Duodenal mucosa (tissue), 2 donors: Measurements from ENCODE around the gene PPM1A.

Experiments
- H3K27ac ChIP-seq: one replicate; pipeline ENCODE4 v1.7.0; 2013; ENCODE audit warnings: low read depth, low read length
- H3K27me3 ChIP-seq, 2 donors: one replicate each; pipeline ENCODE4 v1.7.0; 2013; ENCODE audit warnings: low read length in 2 of 2, control low read depth in 1 of 2; ENCODE audit not compliant: insufficient read depth in 2 of 2, control insufficient read depth in 1 of 2
- H3K36me3 ChIP-seq, 2 donors: one replicate each; pipeline ENCODE4 v1.7.0; 2013; ENCODE audit warnings: low read length in 2 of 2, control low read depth in 1 of 2; ENCODE audit not compliant: insufficient read depth in 2 of 2, control insufficient read depth in 1 of 2
- H3K4me1 ChIP-seq, 2 donors: one replicate each; pipeline ENCODE4 v1.7.0; 2013; ENCODE audit warnings: low read length in 2 of 2, control low read depth in 1 of 2; ENCODE audit not compliant: insufficient read depth in 2 of 2, control insufficient read depth in 1 of 2
- H3K4me3 ChIP-seq, 2 donors: one replicate each; pipeline ENCODE4 v1.7.0; 2013; ENCODE audit warnings: low read length in 2 of 2, low read depth in 1 of 2
- H3K9ac ChIP-seq, 2 donors: one replicate each; pipeline ENCODE4 v1.7.0; 2013; ENCODE audit warnings: low read length in 2 of 2, low read depth in 1 of 2
- H3K9me3 ChIP-seq, 2 donors: one replicate each; pipeline ENCODE4 v1.7.0; 2013; ENCODE audit warnings: low read length in 2 of 2, control low read depth in 1 of 2; ENCODE audit not compliant: control insufficient read depth in 1 of 2

The PPM1A gene

DNA sequence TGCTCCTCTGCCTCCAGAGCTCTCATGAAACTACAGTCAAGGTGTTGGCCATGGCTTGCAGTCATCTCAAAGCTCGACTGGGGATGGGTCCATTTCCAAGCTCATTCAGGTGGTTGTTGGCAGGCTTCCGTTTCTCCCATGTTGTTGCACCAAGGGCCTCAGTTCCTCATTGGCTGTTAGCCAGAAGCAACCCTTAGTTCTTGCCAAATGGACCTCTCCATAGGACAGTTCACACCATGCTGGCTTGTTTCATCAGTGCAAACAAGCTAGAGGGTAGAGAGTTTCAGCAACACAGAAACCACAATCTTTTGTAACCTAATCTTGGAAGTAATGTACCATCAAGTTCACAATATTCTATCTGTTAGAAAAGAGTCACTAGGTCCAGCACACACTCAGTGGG is 22.7 kb upstream of the PPM1A start:
- Histone ChIP-seq H3K36me3 (no peaks in the 10 kb centered on the region), H3K4me3 (no peak overlapping the region), H3K9me3 (no peaks in the 10 kb centered on the region), H3K9ac (no peak overlapping the region), H3K27ac (no peak overlapping the region), H3K27me3 (no peaks in the 10 kb centered on the region), H3K4me1 (no peaks in the 10 kb centered on the region)

GRCh38 chr14:60227291-60227690 is 21.7 kb upstream of the PPM1A start:
- Histone ChIP-seq H3K27me3 (no peaks in the 10 kb centered on the region), H3K9ac (no peak overlapping the region), H3K4me3 (no peak overlapping the region), H3K4me1 (no peaks in the 10 kb centered on the region), H3K27ac (no peak overlapping the region), H3K36me3 (no peaks in the 10 kb centered on the region), H3K9me3 (no peaks in the 10 kb centered on the region)

DNA sequence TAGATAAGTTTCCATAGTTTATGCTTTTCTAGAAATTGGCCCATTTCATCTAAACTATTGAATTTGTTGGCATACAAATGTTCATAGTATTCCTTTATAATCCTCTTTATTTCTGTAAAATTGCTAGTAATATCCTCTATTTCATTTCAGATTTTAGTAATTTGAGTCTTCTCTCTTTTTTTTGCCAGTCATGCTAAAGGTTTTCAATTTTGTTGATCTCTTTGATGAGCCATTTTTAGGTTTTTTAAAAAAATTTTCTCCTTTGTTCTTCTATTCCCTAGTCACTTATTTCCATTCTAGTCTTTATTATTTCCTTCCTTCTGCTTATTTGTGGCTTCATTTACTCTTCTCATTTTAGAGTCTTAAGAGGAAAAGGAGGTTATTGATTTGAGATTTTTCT is 19.4 kb upstream of the PPM1A start:
- Histone ChIP-seq H3K27ac (no peak overlapping the region), H3K36me3 (no peaks in the 10 kb centered on the region), H3K4me3 (no peak overlapping the region), H3K9ac (no peak overlapping the region), H3K9me3 (no peaks in the 10 kb centered on the region), H3K4me1 (no peaks in the 10 kb centered on the region), H3K27me3 (no peaks in the 10 kb centered on the region)

DNA sequence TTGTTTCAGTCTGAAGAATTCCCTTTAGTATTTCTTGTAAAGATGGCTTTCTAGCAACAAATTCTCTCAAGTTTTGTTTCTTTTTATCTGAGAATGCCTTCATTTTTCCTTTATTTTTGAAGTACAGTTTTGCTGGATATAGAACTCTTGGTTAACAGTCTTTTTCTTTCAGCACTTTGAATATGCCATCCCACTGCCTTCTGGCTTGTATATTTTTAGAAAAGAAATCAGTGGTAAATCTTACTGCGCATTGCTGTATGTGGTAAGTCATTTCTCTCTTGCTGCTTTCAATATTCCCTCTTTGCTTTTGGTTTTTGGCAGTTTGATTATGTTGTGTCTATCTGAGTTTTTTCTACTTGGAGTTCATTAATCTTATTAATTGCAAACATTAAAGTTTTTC is 16.8 kb upstream of the PPM1A start:
- H3K27ac ChIP-seq = no peak overlapping the region
- no peak overlapping the region for H3K9ac ChIP-seq
- H3K27me3 ChIP-seq = no peaks in the 10 kb centered on the region
- H3K9me3 ChIP-seq = no peaks in the 10 kb centered on the region
- no peak overlapping the region for H3K4me3 ChIP-seq
- H3K36me3 ChIP-seq = no peaks in the 10 kb centered on the region
- H3K4me1 ChIP-seq = no peaks in the 10 kb centered on the region

DNA sequence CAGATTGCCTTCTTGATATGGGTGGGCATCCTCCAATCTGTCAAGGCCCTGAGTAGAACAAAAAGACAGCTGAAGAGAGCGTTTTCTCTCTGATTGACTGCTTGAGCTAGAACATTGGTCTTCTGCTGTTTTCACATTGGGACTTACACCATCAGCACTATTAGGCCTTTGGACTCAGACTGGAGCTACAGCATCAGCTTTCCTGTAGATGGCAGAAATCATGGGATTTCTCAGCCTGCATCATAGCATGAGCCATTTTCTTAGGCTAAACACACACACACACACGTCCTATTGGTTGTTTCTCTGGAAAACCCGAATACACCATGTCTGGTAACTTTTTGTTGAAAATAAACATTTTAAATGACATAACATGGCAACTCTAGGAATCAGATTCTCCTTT is 15.8 kb upstream of the PPM1A start:
- H3K27me3 ChIP-seq = no peaks in the 10 kb centered on the region
- no peak overlapping the region for H3K27ac ChIP-seq
- H3K4me1 ChIP-seq = no peaks in the 10 kb centered on the region
- no peak overlapping the region for H3K9ac ChIP-seq
- no peaks in the 10 kb centered on the region for H3K36me3 ChIP-seq
- no peaks in the 10 kb centered on the region for H3K9me3 ChIP-seq
- no peak overlapping the region for H3K4me3 ChIP-seq

GRCh38 chr14:60233891-60234290 is 15.1 kb upstream of the PPM1A start:
- Histone ChIP-seq H3K9me3 (no peaks in the 10 kb centered on the region), H3K27ac (no peak overlapping the region), H3K27me3 (no peaks in the 10 kb centered on the region), H3K4me1 (no peaks in the 10 kb centered on the region), H3K9ac (no peak overlapping the region), H3K4me3 (no peak overlapping the region), H3K36me3 (no peaks in the 10 kb centered on the region)

DNA sequence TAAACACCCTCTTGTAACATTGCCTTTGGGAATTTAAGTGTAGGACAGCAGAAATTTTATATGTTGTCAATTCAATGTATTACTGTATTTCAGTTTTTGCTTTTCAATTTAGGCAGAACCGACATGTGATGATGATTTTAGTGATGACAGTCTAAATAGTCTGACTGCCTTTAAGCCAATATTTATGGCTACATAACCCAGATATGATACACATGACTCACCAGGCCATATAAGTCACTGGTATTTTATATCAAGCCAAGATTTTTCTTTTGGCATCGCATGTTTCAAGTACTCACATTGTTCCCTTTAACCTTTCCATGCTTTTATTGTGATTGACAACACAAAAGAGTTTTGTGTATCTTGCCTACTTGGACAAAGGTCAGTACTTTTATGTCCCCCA is 13.6 kb upstream of the PPM1A start:
- Histone ChIP-seq H3K9me3 (no peaks in the 10 kb centered on the region), H3K27ac (no peak overlapping the region), H3K4me3 (no peak overlapping the region), H3K4me1 (no peaks in the 10 kb centered on the region), H3K9ac (no peak overlapping the region), H3K27me3 (no peaks in the 10 kb centered on the region), H3K36me3 (no peaks in the 10 kb centered on the region)

DNA sequence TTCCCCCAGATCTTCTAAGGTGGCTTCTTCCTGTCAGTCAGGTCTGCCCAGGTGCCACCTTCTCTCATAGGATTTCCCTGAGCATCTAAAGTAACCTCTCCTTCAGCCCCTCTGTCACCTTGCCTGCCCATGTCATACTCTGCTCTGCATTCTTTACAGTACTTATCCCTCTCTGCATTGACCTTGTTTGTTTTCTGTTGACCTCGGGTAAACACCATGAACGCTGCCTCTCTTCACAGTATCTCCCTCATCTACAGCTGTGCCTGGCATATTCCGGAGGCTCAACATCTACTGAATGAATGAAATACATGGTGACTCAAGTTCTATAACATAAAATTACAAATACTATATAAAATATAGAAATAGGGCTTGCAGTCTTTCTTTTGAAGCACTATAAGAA is 10.1 kb upstream of the PPM1A start:
- no peaks in the 10 kb centered on the region for H3K4me1 ChIP-seq
- H3K4me3 ChIP-seq = no peak overlapping the region
- no peaks in the 10 kb centered on the region for H3K27me3 ChIP-seq
- no peak overlapping the region for H3K27ac ChIP-seq
- no peak overlapping the region for H3K9ac ChIP-seq
- no peaks in the 10 kb centered on the region for H3K9me3 ChIP-seq
- H3K36me3 ChIP-seq = no peaks in the 10 kb centered on the region

- Histone ChIP-seq H3K4me3 (no peak overlapping the region), H3K36me3 (no peaks in the 10 kb centered on the region), H3K27me3 (no peaks in the 10 kb centered on the region), H3K4me1 (no peaks in the 10 kb centered on the region), H3K9me3 (no peaks in the 10 kb centered on the region), H3K27ac (no peak overlapping the region), H3K9ac (no peak overlapping the region)
These were observed 8.7 kb upstream of the PPM1A start for GRCh38 chr14:60240139-60240856.

- H3K27ac ChIP-seq = no peak overlapping the region
- no peaks in the 10 kb centered on the region for H3K9me3 ChIP-seq
- no peak overlapping the region for H3K9ac ChIP-seq
- no peaks in the 10 kb centered on the region for H3K27me3 ChIP-seq
- H3K4me1 ChIP-seq = no peaks in the 10 kb centered on the region
- H3K36me3 ChIP-seq = no peaks in the 10 kb centered on the region
- H3K4me3 ChIP-seq = no peak overlapping the region
These were observed 7.9 kb upstream of the PPM1A start for GRCh38 chr14:60241091-60241490.

DNA sequence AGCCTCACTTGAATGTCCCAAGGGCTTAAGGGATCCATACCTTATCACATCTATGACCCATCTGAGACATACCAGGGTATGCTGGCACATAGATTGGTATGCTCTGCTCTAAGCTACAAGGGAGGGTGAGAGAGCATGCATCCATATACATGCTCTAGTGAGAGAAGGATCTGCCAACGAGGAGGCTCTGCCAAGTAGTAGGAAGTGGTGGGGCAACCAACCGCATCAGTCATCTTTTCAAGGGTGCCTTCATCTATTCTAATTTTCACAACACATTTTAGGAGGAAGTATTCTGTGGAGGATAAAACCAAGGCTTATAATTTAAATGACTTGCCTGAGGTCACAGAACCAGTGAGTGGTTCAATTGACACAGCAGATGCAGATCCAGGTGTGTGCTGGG is 6.6 kb upstream of the PPM1A start:
- Histone ChIP-seq H3K4me1 (no peaks in the 10 kb centered on the region), H3K27me3 (no peaks in the 10 kb centered on the region), H3K27ac (no peak overlapping the region)

More for the DNA sequence above, 6.6 kb upstream of the PPM1A start:
- no peaks in the 10 kb centered on the region for H3K36me3 ChIP-seq
- H3K9me3 ChIP-seq = no peaks in the 10 kb centered on the region
- H3K9ac ChIP-seq = no peak overlapping the region
- H3K4me3 ChIP-seq = no peak overlapping the region
